Colonic mucosa (tissue), 4 donors: ENCODE data around the gene CTIF. TPM values are rescaled to one million over a fixed set of nuclear protein-coding genes. Genes with fewer than 3 reads are reported as not detected.
A peak's percentile ranks its signal among the peaks of the same experiment; 100 is the strongest.

Experiments used
- DNase-seq: peaks from one replicate; pipeline ENCODE4 v3.0.0-alpha.2; 2020
- H3K27ac ChIP-seq: fragments of 200-600 bp; one replicate; pipeline ENCODE4 v1.8.0; 2021
- H3K27me3 ChIP-seq: fragments of 200-600 bp; one replicate; pipeline ENCODE4 v1.8.0; 2021
- H3K36me3 ChIP-seq: fragments of 200-600 bp; one replicate; pipeline ENCODE4 v1.8.0; 2021
- H3K4me1 ChIP-seq: fragments of 200-600 bp; one replicate; pipeline ENCODE4 v1.8.0; 2021; ENCODE audit warnings: mild to moderate bottlenecking
- H3K4me3 ChIP-seq: fragments of 200-600 bp; one replicate; pipeline ENCODE4 v1.8.0; 2021
- H3K9ac ChIP-seq, 2 donors: one replicate each; pipeline ENCODE4 v1.7.0; 2013; ENCODE audit warnings: control low read depth in 2 of 2, low read depth in 2 of 2, low read length in 2 of 2
- H3K9me3 ChIP-seq: fragments of 200-600 bp; one replicate; pipeline ENCODE4 v1.8.0; 2021
- intact Hi-C: fragments of 100-400 bp; cut with DNase I; formaldehyde crosslinking; loops from one replicate; pipeline ENCODE4 v1.14.1; 2022
- total RNA-seq, 2 donors: library from RNA; stranded (reverse); fragmentation: NEBNext Ultra II Directional in 1 of 2; extraction: Animal tissue kit (Norgen Biotek cat#: 25700) in 1 of 2; gene quantifications; one replicate each; pipeline ENCODE4 v1.2.1, GENCODE V29; 2021
- TF ChIP-seq, protein P1 (sequence below): fragments of 200-600 bp; IDR thresholded peaks from one replicate; pipeline ENCODE4 v1.8.0; 2022; ENCODE audit warnings: antibody characterized with exemption, mild to moderate bottlenecking
- donor health status: healthy.
- donor health status: DM: no; HTN: no; CAD: no.
- donor health status: DM: no; HTN: no; CAD: no.

The CTIF gene
- total RNA-seq, 2 donors from 2014 or later = 13.0 to 16.7 TPM

DNA sequence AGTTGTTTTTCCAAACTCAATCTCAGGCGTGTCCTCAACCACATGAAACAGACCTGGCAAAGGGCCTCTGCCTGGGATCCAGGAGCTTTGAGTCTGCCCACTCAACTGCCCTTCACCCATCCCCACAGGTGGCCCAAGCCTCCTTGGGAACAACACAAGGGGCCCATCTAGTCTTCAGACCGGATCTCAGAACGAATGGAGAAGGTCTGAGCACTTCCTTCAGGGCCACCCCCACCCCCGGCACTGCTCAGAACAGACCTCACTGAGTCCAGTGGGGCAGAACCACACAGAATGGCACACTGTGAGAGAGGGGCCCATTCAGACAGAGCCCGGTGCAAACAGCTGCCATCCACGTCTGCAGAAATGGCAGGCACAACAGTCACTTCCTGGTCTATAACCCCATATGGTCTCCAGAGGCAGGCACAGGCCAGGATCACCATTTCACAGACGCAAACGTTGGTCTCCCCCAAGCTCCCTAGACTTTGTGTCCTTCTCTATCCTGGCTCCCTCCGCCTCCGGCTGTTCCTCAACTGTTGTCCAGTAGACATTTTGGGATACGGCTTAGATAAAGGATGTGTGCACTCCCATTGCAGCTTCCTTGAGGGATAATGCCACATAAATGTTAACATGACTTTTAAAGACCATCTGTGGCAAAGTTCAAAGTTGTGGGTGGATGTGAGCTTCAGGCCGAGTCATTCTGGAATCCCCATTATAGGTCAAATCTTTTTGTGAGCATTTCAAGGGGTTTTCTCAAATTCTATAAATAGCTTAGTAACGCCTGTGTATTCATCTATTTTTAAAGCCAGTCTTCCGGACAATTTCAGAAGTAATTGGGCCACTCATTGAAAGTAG is 262.3 kb downstream of the CTIF start:
- Histone ChIP-seq H3K27ac (peak overlapping the region; percentile 34), H3K9me3 (no peaks in the 10 kb centered on the region), H3K4me1 (peaks cover 10% of the 10 kb centered on the region), H3K9ac (no peak overlapping the region), H3K36me3 (no peaks in the 10 kb centered on the region), H3K27me3 (no peaks in the 10 kb centered on the region), H3K4me3 (no peak overlapping the region)
- TF ChIP-seq, protein P1, sequence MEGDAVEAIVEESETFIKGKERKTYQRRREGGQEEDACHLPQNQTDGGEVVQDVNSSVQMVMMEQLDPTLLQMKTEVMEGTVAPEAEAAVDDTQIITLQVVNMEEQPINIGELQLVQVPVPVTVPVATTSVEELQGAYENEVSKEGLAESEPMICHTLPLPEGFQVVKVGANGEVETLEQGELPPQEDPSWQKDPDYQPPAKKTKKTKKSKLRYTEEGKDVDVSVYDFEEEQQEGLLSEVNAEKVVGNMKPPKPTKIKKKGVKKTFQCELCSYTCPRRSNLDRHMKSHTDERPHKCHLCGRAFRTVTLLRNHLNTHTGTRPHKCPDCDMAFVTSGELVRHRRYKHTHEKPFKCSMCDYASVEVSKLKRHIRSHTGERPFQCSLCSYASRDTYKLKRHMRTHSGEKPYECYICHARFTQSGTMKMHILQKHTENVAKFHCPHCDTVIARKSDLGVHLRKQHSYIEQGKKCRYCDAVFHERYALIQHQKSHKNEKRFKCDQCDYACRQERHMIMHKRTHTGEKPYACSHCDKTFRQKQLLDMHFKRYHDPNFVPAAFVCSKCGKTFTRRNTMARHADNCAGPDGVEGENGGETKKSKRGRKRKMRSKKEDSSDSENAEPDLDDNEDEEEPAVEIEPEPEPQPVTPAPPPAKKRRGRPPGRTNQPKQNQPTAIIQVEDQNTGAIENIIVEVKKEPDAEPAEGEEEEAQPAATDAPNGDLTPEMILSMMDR = no peak
- intact Hi-C loops = no loop called here
- DNase-seq = peak; percentile 18

DNA sequence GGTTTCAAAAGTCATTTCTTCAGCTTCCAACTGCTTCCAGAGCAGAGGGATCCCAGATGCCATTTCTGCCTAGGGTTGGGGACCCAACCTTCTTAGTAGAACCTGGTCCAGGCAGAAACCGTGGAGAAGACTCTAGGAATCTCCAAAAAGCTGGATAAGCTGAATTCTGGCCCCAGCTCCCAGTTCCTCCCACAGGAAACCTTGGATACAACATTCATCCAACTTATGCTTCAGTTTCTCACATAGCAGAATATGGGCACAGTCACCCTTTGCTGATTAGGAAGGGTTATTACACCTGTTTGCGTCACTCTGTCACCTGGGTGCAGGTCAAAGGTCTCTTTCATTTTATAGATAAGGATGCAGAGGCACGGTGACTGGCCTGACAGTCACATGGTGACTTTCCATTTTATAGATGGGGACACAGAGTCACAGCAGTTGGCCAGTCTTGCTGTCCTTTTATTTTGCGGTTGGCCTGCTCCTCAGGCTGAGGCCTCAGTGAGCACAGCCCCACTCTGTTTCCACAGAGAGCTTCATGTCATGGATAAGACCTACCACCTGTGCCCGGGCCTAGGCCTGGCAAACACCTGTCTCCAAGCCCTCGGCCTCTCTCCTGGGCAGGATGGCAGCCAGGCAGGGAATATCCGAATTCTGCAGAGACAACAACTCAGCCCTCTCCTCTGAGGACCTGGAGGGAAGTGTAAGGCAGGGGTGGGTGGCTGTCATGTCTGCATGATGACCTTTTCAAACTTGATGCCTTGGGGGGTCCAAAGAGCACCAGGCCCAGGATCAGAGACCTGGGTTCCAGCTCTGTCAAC is 263.1 kb downstream of the CTIF start:
- intact Hi-C loops = no loop called here
- H3K9ac ChIP-seq = no peak overlapping the region
- DNase-seq = peak; percentile 78
- no peaks in the 10 kb centered on the region for H3K9me3 ChIP-seq
- TF ChIP-seq, protein P1 = no peak
- H3K27me3 ChIP-seq = no peaks in the 10 kb centered on the region
- peaks cover 10% of the 10 kb centered on the region for H3K4me1 ChIP-seq
- H3K27ac ChIP-seq = peak overlapping the region; percentile 34
- no peaks in the 10 kb centered on the region for H3K36me3 ChIP-seq
- H3K4me3 ChIP-seq = no peak overlapping the region

DNA sequence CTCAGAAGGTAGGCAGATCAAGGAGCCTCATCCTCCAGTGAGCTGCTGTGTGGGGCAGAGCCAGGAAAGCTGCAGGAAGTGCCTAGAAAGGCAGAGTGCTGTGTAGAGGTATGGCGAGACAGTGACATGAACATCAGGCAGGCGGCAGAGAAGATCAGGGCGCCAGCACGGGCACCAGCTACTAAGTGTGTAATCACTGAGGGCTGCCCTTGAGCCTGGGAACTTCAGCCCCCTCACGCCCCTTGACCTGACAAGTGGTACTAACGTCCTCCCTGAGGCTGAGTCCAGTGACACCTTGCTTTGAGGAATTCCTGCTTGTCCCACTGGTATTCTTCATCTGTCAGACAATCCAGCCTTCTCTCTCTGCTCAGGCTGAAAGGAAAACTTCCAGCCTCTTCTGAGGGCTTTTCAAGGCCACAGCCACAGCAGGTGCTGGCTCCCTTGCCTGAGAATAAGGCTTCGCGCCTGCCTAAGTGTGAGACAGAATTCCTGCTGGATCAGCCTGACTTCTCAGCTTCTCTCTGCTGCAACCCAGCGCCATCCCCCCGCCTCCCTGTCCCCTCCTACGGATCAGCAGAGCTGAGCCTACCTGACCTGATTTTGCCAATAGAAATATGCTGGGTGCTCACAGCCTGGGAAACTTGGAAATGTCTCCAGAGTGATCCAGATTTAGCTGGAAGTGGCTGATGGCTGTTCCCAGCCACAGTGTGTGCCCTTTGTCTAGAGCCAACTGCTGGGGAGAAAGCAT is 263.9 kb downstream of the CTIF start:
- no peaks in the 10 kb centered on the region for H3K27me3 ChIP-seq
- H3K9ac ChIP-seq = no peak overlapping the region
- peaks cover 10% of the 10 kb centered on the region for H3K4me1 ChIP-seq
- peak; percentile 18 for DNase-seq
- TF ChIP-seq, protein P1 = no peak
- no peaks in the 10 kb centered on the region for H3K9me3 ChIP-seq
- no peak overlapping the region for H3K4me3 ChIP-seq
- H3K36me3 ChIP-seq = no peaks in the 10 kb centered on the region
- no peak overlapping the region for H3K27ac ChIP-seq
- intact Hi-C loops = no loop called here

DNA sequence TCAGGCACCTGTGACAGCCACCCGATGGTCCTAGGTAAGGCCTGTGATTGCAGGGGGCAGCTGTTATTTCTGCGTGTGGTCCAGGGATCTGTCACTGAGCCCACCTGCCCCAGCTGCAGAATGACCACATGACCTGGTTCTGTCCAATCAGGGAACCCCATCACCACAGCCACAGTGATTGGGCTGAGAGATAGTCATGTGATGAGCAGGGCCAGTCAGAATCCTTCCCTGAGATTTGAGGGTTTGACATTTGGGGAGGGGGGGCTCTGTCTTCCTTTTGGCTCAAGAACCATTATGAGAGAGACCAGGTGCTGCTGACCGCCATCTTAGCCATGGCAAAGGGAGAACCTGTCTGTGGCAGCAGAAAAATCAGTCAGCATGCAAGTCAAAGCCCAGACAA is 264.7 kb downstream of the CTIF start:
- H3K4me1 ChIP-seq = peaks cover 10% of the 10 kb centered on the region
- H3K4me3 ChIP-seq = no peak overlapping the region
- H3K36me3 ChIP-seq = no peaks in the 10 kb centered on the region
- peak; percentile 9 for DNase-seq
- no peak overlapping the region for H3K27ac ChIP-seq
- intact Hi-C loops = no loop called here
- H3K9ac ChIP-seq = no peak overlapping the region
- TF ChIP-seq, protein P1 = no peak
- H3K27me3 ChIP-seq = no peaks in the 10 kb centered on the region
- no peaks in the 10 kb centered on the region for H3K9me3 ChIP-seq
